Vagina (tissue), 2 donors: Measurements from ENCODE around the gene MTX1. TPM values are rescaled to one million over a fixed set of nuclear protein-coding genes. Genes with fewer than 3 reads are reported as not detected.
A peak's percentile ranks its signal among the peaks of the same experiment; 100 is the strongest.
"Not testable (repeated sequence)": the region's sequence is repeated elsewhere in the genome, so short reads cannot be mapped to it uniquely, and the experiment has no call there.

Experiments
- DNase-seq, 2 donors: peaks; one replicate each; pipeline ENCODE4 v3.0.0-alpha.2; 2017; ENCODE audit errors: extremely low spot score in 2 of 2
- H3K27ac ChIP-seq: fragments of 200-600 bp; sonication (generic); one replicate; pipeline ENCODE4 v1.5.1; 2019
- H3K27me3 ChIP-seq: fragments of 200-600 bp; sonication (generic); one replicate; pipeline ENCODE4 v1.5.1; 2019
- H3K36me3 ChIP-seq, 2 donors: fragments of 200-600 bp; sonication (generic); one replicate each; pipeline ENCODE4 v1.5.1; 2017 to 2019
- H3K4me1 ChIP-seq: fragments of 200-600 bp; sonication (generic); one replicate; pipeline ENCODE4 v1.5.1; 2019
- H3K4me3 ChIP-seq, 2 donors: fragments of 200-600 bp; sonication (generic); 1 replicate in 1 of 2; 2 replicates in 1 of 2; pipeline ENCODE4 v1.5.1; 2016 to 2019
- H3K9me3 ChIP-seq: fragments of 200-600 bp; sonication (generic); one replicate; pipeline ENCODE4 v1.5.1; 2019
- POLR2A ChIP-seq, 2 donors: fragments of 450-650 bp; IDR thresholded peaks; one replicate each; pipeline ENCODE4 v1.6.1; 2017; ENCODE audit warnings: antibody characterized with exemption in 2 of 2, mild to moderate bottlenecking in 2 of 2, moderate library complexity in 2 of 2
- POLR2AphosphoS5 ChIP-seq, 2 donors: sonication (generic); formaldehyde crosslinking; IDR thresholded peaks; one replicate each; pipeline ENCODE4 v1.9.0; 2017; ENCODE audit warnings: antibody characterized with exemption in 2 of 2, mild to moderate bottlenecking in 2 of 2, low read depth in 1 of 2; ENCODE audit not compliant: insufficient read depth in 1 of 2
- intact Hi-C: fragments of 100-400 bp; cut with DNase I; formaldehyde crosslinking; loops from one replicate; pipeline ENCODE4 v1.15.1; 2023
- total RNA-seq: library from RNA; depleted of rRNA; stranded (reverse); fragments of >200 nt; gene quantifications from one replicate; pipeline ENCODE4 v1.2.3, GENCODE V29; 2016
- TF ChIP-seq, protein P1 (sequence below), 3 experiments: fragments of 450-650 bp in 2 of 3; fragments of 200-600 bp in 1 of 3; sonication (generic) in 1 of 3; IDR thresholded peaks; one replicate each; pipeline ENCODE4 v1.5.1; 2017 to 2019; ENCODE audit warnings: antibody characterized with exemption in 3 of 3, mild to moderate bottlenecking in 2 of 3, moderate library complexity in 2 of 3

Gene MTX1
- total RNA-seq, 1 donor from 2014 or later = 29.5 TPM

DNA sequence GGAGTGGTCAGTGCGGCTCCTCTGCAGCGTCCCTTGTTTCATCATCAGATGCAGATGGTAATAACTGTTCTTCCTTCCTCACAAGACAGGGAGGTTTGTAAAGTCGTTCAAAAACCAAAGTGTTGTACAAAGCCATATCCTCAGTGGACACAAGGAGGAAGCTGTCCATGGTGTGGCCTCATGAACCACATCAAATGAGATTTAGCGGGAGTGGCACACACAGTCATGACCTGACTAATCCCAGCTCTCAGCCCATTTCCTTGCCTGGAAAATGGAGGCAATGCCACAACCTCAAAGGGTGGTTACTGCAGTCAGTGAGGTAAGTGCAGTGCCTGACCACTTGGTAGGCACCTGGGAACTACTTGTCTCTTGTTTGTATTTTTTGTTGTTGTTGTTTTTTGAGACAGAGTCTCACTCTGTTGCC lies 33.4 kb downstream of the MTX1 start:
- no peak for DNase-seq

DNA sequence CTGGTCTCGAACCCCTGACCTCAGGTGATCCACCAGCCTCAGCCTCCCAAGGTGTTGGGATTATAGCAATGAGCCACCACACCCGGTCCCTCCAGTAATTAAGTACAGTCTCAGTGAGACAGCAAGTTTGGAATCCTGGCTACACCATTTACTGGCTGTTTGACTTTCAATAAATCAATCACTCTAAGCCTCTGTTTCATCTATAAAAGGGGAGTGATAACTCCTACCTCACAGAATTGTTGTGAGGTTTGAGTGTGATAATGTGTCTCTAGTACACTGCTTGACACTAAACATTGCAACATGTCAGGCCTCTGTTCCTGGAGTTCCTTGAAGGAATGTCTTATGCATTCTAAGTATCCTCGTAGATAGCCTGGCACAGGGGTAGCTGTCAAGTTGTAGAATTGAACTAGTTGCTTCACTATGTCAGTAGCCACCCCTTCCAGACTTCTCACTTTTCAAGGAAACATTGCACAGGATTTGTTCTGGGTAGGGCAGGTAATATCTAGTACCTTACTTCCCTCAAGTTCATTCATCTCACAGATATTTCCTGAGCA lies 34.4 kb downstream of the MTX1 start:
- peaks cover 38% of the 10 kb centered on the region for H3K4me1 ChIP-seq

More for the DNA sequence above, 33.4 kb downstream of the MTX1 start:
- Histone ChIP-seq H3K4me3 (no peak overlapping the region), H3K27ac (peak overlapping the region; percentile 42), H3K27me3 (no peaks in the 10 kb centered on the region), H3K9me3 (no peaks in the 10 kb centered on the region), H3K4me1 (peaks cover 38% of the 10 kb centered on the region), H3K36me3 (peaks cover 0 to 20% of the 10 kb centered on the region in 2 donors)
- TF ChIP-seq POLR2A (IDR thresholded peaks at IDR 0.05) = no peak
- TF ChIP-seq, protein P1, sequence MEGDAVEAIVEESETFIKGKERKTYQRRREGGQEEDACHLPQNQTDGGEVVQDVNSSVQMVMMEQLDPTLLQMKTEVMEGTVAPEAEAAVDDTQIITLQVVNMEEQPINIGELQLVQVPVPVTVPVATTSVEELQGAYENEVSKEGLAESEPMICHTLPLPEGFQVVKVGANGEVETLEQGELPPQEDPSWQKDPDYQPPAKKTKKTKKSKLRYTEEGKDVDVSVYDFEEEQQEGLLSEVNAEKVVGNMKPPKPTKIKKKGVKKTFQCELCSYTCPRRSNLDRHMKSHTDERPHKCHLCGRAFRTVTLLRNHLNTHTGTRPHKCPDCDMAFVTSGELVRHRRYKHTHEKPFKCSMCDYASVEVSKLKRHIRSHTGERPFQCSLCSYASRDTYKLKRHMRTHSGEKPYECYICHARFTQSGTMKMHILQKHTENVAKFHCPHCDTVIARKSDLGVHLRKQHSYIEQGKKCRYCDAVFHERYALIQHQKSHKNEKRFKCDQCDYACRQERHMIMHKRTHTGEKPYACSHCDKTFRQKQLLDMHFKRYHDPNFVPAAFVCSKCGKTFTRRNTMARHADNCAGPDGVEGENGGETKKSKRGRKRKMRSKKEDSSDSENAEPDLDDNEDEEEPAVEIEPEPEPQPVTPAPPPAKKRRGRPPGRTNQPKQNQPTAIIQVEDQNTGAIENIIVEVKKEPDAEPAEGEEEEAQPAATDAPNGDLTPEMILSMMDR (IDR thresholded peaks at IDR 0.05) = no peak
- intact Hi-C loops = loop anchor here (5.0 kb wide), 1 partner anchor 35 kb away; the partner anchor contains the start of genes MTX1 and THBS3

DNA sequence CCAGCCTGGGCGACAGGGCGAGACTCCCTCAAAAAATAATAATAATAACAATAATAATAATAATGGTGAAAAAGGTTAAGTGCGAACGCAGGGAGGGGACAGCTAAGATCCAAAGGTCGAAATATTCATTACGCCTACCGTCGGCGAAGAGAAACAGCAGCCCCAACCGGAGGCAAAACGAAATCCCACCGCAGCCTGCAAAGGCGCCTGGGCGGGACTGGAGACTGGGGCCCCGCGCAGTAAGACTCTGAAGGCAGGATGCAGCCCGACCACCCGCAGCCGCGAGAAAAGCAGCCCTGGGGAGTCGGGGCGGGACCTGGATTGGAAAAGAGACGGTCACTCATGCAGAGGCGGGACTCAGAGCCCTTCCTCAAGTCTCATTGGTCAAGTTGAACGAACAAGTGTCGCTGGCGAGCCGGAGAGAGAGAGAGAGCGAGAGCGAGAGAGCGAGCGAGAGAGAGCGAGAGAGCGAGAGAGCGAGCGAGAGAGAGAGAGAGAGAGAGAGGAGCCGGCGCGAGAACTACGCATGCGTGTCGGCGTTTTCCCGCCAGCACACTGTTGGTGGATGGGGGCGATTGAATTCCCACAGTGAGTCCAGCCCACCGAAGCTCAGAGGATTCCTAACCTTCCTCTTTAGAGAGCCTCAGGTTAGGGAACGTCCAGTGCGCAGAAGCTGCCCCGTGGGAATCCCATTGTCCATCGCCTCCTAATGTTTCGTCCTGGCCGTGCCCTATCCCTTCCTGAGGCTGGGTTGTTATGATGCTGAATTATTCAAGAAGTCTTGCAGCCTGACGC lies 36.1 kb downstream of the MTX1 start:
- H3K4me3 ChIP-seq = peak overlapping the region; percentile 55 to 60
- no peaks in the 10 kb centered on the region for H3K9me3 ChIP-seq
- peak in 1 of 2 donors; percentile 99 for DNase-seq
- no peaks in the 10 kb centered on the region for H3K27me3 ChIP-seq
- TF ChIP-seq, protein P1 (IDR thresholded peaks at IDR 0.05) = peak in 2 of 3 experiments; percentile 58 to 100
- TF ChIP-seq POLR2A (IDR thresholded peaks at IDR 0.05) = peak; percentile 11 to 73
- peak; percentile 96 for TF ChIP-seq POLR2AphosphoS5 (IDR thresholded peaks at IDR 0.05; ENCODE audit: insufficient read depth in 1 of 2, low read depth in 1 of 2)
- intact Hi-C loops = loop anchor here (5.0 kb wide), 1 partner anchor 37 kb away; the partner anchor contains the start of genes MTX1 and THBS3
- H3K4me1 ChIP-seq = peaks cover 38% of the 10 kb centered on the region
- H3K36me3 ChIP-seq = peaks cover 0 to 11% of the 10 kb centered on the region in 2 donors
- H3K27ac ChIP-seq = peak overlapping the region; percentile 88

More for the DNA sequence above, 34.4 kb downstream of the MTX1 start:
- DNase-seq = no peak
- TF ChIP-seq, protein P1 (IDR thresholded peaks at IDR 0.05) = no peak
- TF ChIP-seq POLR2A (IDR thresholded peaks at IDR 0.05) (no peak), POLR2AphosphoS5 (IDR thresholded peaks at IDR 0.05; ENCODE audit: insufficient read depth in 1 of 2, low read depth in 1 of 2) (no peak)
- peak overlapping the region in 1 of 2 donors; percentile 60 for H3K4me3 ChIP-seq
- H3K36me3 ChIP-seq = peaks cover 0 to 17% of the 10 kb centered on the region in 2 donors
- intact Hi-C loops = loop anchor here (5.0 kb wide), 1 partner anchor 36 kb away; the partner anchor contains the start of genes MTX1 and THBS3
- H3K27ac ChIP-seq = peak overlapping the region; percentile 88
- H3K9me3 ChIP-seq = no peaks in the 10 kb centered on the region
- no peaks in the 10 kb centered on the region for H3K27me3 ChIP-seq

DNA sequence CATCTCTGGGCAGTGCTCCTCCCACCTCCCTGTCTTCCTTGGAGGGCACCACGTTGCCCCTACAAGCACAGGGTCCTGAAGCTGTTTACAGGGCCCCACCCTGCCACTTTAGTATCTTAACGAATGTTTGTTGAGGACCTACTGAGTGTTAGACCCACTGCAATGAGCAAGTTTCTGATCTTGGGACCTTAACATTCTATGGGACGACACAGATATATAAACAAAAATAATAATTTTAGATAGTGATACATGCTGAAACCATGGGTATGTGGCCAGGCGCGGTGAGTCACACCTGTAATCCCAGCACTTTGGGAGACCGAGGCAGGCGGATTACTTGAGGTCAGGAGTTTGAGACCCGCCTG lies 36.6 kb downstream of the MTX1 start:
- Histone ChIP-seq H3K4me3 (peak overlapping the region; percentile 55 to 60), H3K4me1 (peaks cover 37% of the 10 kb centered on the region), H3K27me3 (no peaks in the 10 kb centered on the region), H3K9me3 (no peaks in the 10 kb centered on the region), H3K36me3 (peaks cover 0 to 9% of the 10 kb centered on the region in 2 donors), H3K27ac (peak overlapping the region; percentile 88)
- no peak for DNase-seq
- TF ChIP-seq POLR2A (IDR thresholded peaks at IDR 0.05) (no peak), POLR2AphosphoS5 (IDR thresholded peaks at IDR 0.05; ENCODE audit: insufficient read depth in 1 of 2, low read depth in 1 of 2) (no peak)
- TF ChIP-seq, protein P1 (IDR thresholded peaks at IDR 0.05) = no peak
- intact Hi-C loops = no loop called here

DNA sequence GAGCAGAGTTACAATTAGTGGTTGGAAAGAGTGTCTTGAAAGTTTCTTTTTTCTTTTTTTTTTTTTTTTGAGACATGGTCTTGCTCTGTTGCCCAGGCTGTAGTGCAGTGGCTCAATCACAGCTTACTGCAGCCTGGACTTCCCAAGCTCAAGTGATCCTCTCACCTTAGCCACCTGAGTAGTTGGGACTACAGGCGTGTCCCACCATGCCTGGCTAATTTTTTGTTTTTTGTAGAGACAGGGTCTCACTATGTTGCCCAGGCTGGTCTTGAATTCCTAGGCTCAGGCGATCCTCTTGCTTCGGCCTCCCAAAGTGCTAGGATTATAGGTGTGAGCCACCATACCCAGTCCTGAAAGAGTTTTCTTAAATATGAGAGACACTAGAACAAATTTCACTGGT lies 38.3 kb downstream of the MTX1 start:
- H3K27ac ChIP-seq, DNase-seq, H3K36me3 ChIP-seq, H3K4me3 ChIP-seq, H3K9me3 ChIP-seq, intact Hi-C loops, H3K27me3 ChIP-seq: not testable (repeated sequence)
- peaks cover 30% of the 10 kb centered on the region for H3K4me1 ChIP-seq
